ENCODE measurements around the gene SF3B3. TPM values are rescaled to one million over a fixed set of nuclear protein-coding genes. Genes with fewer than 3 reads are reported as not detected.

The SF3B3 gene
- total RNA-seq = 221 TPM

- peak; percentile 61 for ATAC-seq
These were observed at the start of gene SF3B3 for GRCh38 chr16:70523743-70524398. Gene SF3B3 (plus strand): TSS chr16:70523816. CDS start chr16:70526657, 2,841 bp downstream.

- ATAC-seq = no peak
These were observed 49.1 kb upstream of the SF3B3 start for GRCh38 chr16:70474320-70475053.

GRCh38 chr16:70475054-70475871, 48.4 kb upstream of the SF3B3 start:
- peak; percentile 6 for ATAC-seq

- peak; percentile 54 for ATAC-seq
These were observed 47.2 kb upstream of the SF3B3 start for GRCh38 chr16:70476272-70477020.

- no peak for ATAC-seq
These were observed 45.4 kb upstream of the SF3B3 start for GRCh38 chr16:70478169-70478568.

- peak; percentile 7 for ATAC-seq
These were observed 44.7 kb upstream of the SF3B3 start for GRCh38 chr16:70478912-70479341.

GRCh38 chr16:70480127-70481105, 43.2 kb upstream of the SF3B3 start:
- ATAC-seq = no peak

GRCh38 chr16:70481929-70482536, 41.6 kb upstream of the SF3B3 start:
- no peak for ATAC-seq

- no peak for ATAC-seq
These were observed 41.0 kb upstream of the SF3B3 start for GRCh38 chr16:70482624-70483023.

- no peak for ATAC-seq
These were observed 40.2 kb upstream of the SF3B3 start for GRCh38 chr16:70483426-70483825.

- no peak for ATAC-seq
These were observed 38.7 kb upstream of the SF3B3 start for GRCh38 chr16:70484867-70485266.

- no peak for ATAC-seq
These were observed 33.4 kb upstream of the SF3B3 start for GRCh38 chr16:70490261-70490660.

- ATAC-seq = no peak
These were observed 29.8 kb upstream of the SF3B3 start for GRCh38 chr16:70493802-70494201.

- no peak for ATAC-seq
These were observed 29.3 kb upstream of the SF3B3 start for GRCh38 chr16:70494202-70494770.

GRCh38 chr16:70494777-70495176, 28.8 kb upstream of the SF3B3 start:
- ATAC-seq = no peak

GRCh38 chr16:70495425-70496182, 28.0 kb upstream of the SF3B3 start:
- ATAC-seq = no peak

GRCh38 chr16:70496513-70496912, 27.1 kb upstream of the SF3B3 start:
- ATAC-seq = no peak

- no peak for ATAC-seq
These were observed 14.9 kb upstream of the SF3B3 start for GRCh38 chr16:70508752-70509151.

GRCh38 chr16:70510216-70510615, 13.4 kb upstream of the SF3B3 start:
- ATAC-seq = no peak

- no peak for ATAC-seq
These were observed 11.8 kb upstream of the SF3B3 start for GRCh38 chr16:70511833-70512232.
